GM12878 (cell line): ENCODE results near the gene ZBTB21. TPM values are rescaled to one million over a fixed set of nuclear protein-coding genes. Genes with fewer than 3 reads are reported as not detected.

ENCODE experiments used
- ATAC-seq: fragments of 200-7000 bp; cut with Tn5 transposase; 3 replicates; pipeline ENCODE4 v1.9.1; 2020; ENCODE audit warnings: mild to moderate bottlenecking, moderate library complexity
- BruUV-seq: library from RNA; stranded (reverse); fragments of 400-500 nt; replicated peaks from 2 replicates; lab custom pipeline; 2021; lab: Mats Ljungman, UMichigan
- CTCF ChIA-PET: fragments of 300-600 bp; sonication (Branson Sonifier 250); formaldehyde crosslinking; extraction: SDS; loops from one replicate; lab custom pipeline; 2021; ENCODE audit warnings: inconsistent platforms; lab: Yijun Ruan, JAX
- POLR2A ChIA-PET: fragments of 350-600 bp; formaldehyde crosslinking; extraction: SDS; loops from one replicate; lab custom pipeline; 2021; ENCODE audit warnings: inconsistent platforms; lab: Charles Lee
- RAD21 ChIA-PET: fragments of 300-600 bp; sonication (Branson Sonifier 250); formaldehyde crosslinking; loops from one replicate; lab custom pipeline; 2023; ENCODE audit warnings: antibody characterized with exemption; ENCODE audit not compliant: unreplicated experiment; lab: Charles Lee
- SMC1A ChIA-PET: fragments of 300-600 bp; sonication (Branson Sonifier 250); formaldehyde crosslinking; loops from one replicate; lab custom pipeline; 2023; ENCODE audit not compliant: unreplicated experiment, uncharacterized antibody; lab: Charles Lee
- DNase-seq: peaks from one replicate; pipeline ENCODE4 v3.0.0-alpha.2; 2011; ENCODE audit warnings: low read depth, low spot score
- FAIRE-seq: peaks from 3 replicates; lab custom pipeline; 2011; peaks lifted over from hg19 to GRCh38; lab: Jason Lieb, UNC
- H2AFZ ChIP-seq: 2 replicates; pipeline ENCODE4 v1.6.0; 2011; ENCODE audit warnings: low read depth, low read length, control low read depth; ENCODE audit not compliant: control insufficient read depth
- H3K27ac ChIP-seq: 2 replicates; pipeline ENCODE4 v1.5.1; 2011; ENCODE audit warnings: control low read depth; ENCODE audit not compliant: control insufficient read depth, insufficient read depth
- H3K27me3 ChIP-seq, 2 experiments: replicated peaks in 1 of 2; 2 replicates each; pipeline versions ENCODE4 v1.6.0 to v1.6.1; 2011; ENCODE audit warnings: low read length in 1 of 2; ENCODE audit not compliant: control insufficient read depth in 2 of 2, insufficient read depth in 2 of 2
- H3K36me3 ChIP-seq, 2 experiments: 2 replicates each; pipeline ENCODE4 v1.5.1; 2011; ENCODE audit warnings: low read length in 1 of 2; ENCODE audit not compliant: control insufficient read depth in 2 of 2, insufficient read depth in 2 of 2
- H3K4me1 ChIP-seq: 2 replicates; pipeline ENCODE4 v1.6.1; 2011; ENCODE audit warnings: mild to moderate bottlenecking, low read length, moderate library complexity, mixed read lengths; ENCODE audit not compliant: control insufficient read depth, insufficient read depth
- H3K4me2 ChIP-seq: 2 replicates; pipeline ENCODE4 v1.6.0; 2011; ENCODE audit warnings: control low read depth; ENCODE audit not compliant: control insufficient read depth, insufficient read depth
- H3K4me3 ChIP-seq: fragments of 200-600 bp; sonication (generic); 2 replicates; pipeline ENCODE4 v1.5.1; 2016
- H3K79me2 ChIP-seq: 2 replicates; pipeline ENCODE4 v1.6.0; 2011; ENCODE audit warnings: low read length; ENCODE audit not compliant: control insufficient read depth, insufficient read depth
- H3K9ac ChIP-seq: 2 replicates; pipeline ENCODE4 v1.8.0; 2011; ENCODE audit warnings: low read length, control low read depth, mixed read lengths; ENCODE audit not compliant: control insufficient read depth, insufficient read depth
- H3K9me3 ChIP-seq: replicated peaks from 3 replicates; pipeline ENCODE4 v1.5.1; 2011; ENCODE audit warnings: mild to moderate bottlenecking, low read length; ENCODE audit not compliant: control insufficient read depth, insufficient read depth
- H4K20me1 ChIP-seq: 2 replicates; pipeline ENCODE4 v1.6.0; 2011; ENCODE audit not compliant: control insufficient read depth, insufficient read depth
- BRCA1 ChIP-seq: IDR thresholded peaks from 2 replicates; pipeline ENCODE4 v1.6.1; 2011; ENCODE audit warnings: low read depth, low read length, improper control_type of control experiment
- CHD4 ChIP-seq: fragments of 200-600 bp; sonication (generic); IDR thresholded peaks from 2 replicates; pipeline ENCODE4 v1.6.1; 2016; ENCODE audit warnings: mild to moderate bottlenecking
- DPF2 ChIP-seq: fragments of 450-650 bp; IDR thresholded peaks from 2 replicates; pipeline ENCODE4 v1.6.1; 2017; ENCODE audit warnings: mild to moderate bottlenecking
- HDGF ChIP-seq: fragments of 450-650 bp; IDR thresholded peaks from 2 replicates; pipeline ENCODE4 v1.6.1; 2016; ENCODE audit warnings: antibody characterized with exemption
- JUNB ChIP-seq: IDR thresholded peaks from 2 replicates; pipeline ENCODE4 v1.6.1; 2016; ENCODE audit warnings: antibody characterized with exemption, mild to moderate bottlenecking
- JUND ChIP-seq: IDR thresholded peaks from 2 replicates; pipeline ENCODE4 v1.6.1; 2012; ENCODE audit warnings: low read depth, mild to moderate bottlenecking, low read length, improper control_type of control experiment, moderate library complexity
- NBN ChIP-seq: fragments of 450-650 bp; IDR thresholded peaks from 2 replicates; pipeline ENCODE4 v1.6.1; 2016
- PBX3 ChIP-seq: IDR thresholded peaks from 2 replicates; pipeline ENCODE4 v1.6.1; 2011; ENCODE audit warnings: mild to moderate bottlenecking, low read depth, low read length, moderate library complexity; ENCODE audit not compliant: insufficient replicate concordance
- SMAD5 ChIP-seq: IDR thresholded peaks from 2 replicates; pipeline ENCODE4 v1.6.1; 2016; ENCODE audit warnings: antibody characterized with exemption, low read depth
- SPI1 ChIP-seq: IDR thresholded peaks from 2 replicates; pipeline ENCODE4 v1.6.1; 2011; ENCODE audit warnings: low read depth, mild to moderate bottlenecking, low read length, moderate library complexity, borderline replicate concordance; ENCODE audit not compliant: insufficient read depth
- SUZ12 ChIP-seq: fragments of 200-600 bp; sonication (generic); IDR thresholded peaks from one replicate; pipeline ENCODE4 v1.6.1; 2018; ENCODE audit warnings: antibody characterized with exemption, mild to moderate bottlenecking; ENCODE audit not compliant: unreplicated experiment
- TARDBP ChIP-seq: IDR thresholded peaks from 2 replicates; pipeline ENCODE4 v1.6.1; 2016; ENCODE audit warnings: borderline replicate concordance
- ZBTB33 ChIP-seq: fragments of 450-650 bp; IDR thresholded peaks from 2 replicates; pipeline ENCODE4 v1.6.1; 2017; ENCODE audit warnings: mild to moderate bottlenecking
- WGBS: methylation state at CpG from one replicate; pipeline ENCODE4 v1.1.6; 2016; ENCODE audit warnings: low lambda C conversion rate; ENCODE audit not compliant: insufficient replicate concordance, insufficient coverage; ENCODE audit errors: missing lambda C conversion rate; 5-methylcytosine and 5-hydroxymethylcytosine counted together
- in situ Hi-C: fragments of 300-500 bp; cut with MboI; formaldehyde crosslinking; loops from 9 replicates; pipeline ENCODE4 v1.14.3; 2018; ENCODE audit warnings: mixed read lengths
- intact Hi-C: fragments of 100-400 bp; cut with micrococcal nuclease; formaldehyde crosslinking; loops from one replicate; pipeline ENCODE4 v1.14.2; 2022; ENCODE audit not compliant: unreplicated experiment
- polyA plus RNA-seq, 11 experiments: library from polyadenylated mRNA; depleted of rRNA in 4 of 11; unstranded in 6 of 11; stranded (reverse) in 5 of 11; fragments of >200 nt; fragmentation: Nextera tagmentation in 4 of 11; fragmentation: Illumina TruSeq in 1 of 11; extraction: Ambion mirVana in 4 of 11; extraction: Trizol in 1 of 11; gene quantifications; 1 replicate in 1 of 11; 2 replicates in 10 of 11; pipeline versions ENCODE4 v1.2.1 to v1.2.3, GENCODE V29; 2011 to 2016; ENCODE audit warnings: inconsistent platforms in 2 of 11, missing spikeins in 2 of 11, low read depth in 1 of 11
- total RNA-seq, 4 experiments: library from RNA; depleted of rRNA in 3 of 4; stranded (reverse); fragments of >200 nt in 3 of 4; fragmentation: Illumina TruSeq in 1 of 4; extraction: Trizol in 1 of 4; gene quantifications; 2 replicates each; pipeline versions ENCODE4 v1.2.1 to v1.2.3, GENCODE V29; 2013 to 2021
- TF ChIP-seq, protein P1 (sequence below): IDR thresholded peaks from 2 replicates; pipeline ENCODE4 v1.6.1; 2011; ENCODE audit warnings: borderline replicate concordance, low read depth, mild to moderate bottlenecking, moderate library complexity, mixed read lengths, low read length; ENCODE audit not compliant: insufficient read depth; ENCODE audit errors: extremely low read length
- TF ChIP-seq, protein P2 (sequence below): fragments of 450-650 bp; IDR thresholded peaks from 2 replicates; pipeline ENCODE4 v1.6.1; 2016; ENCODE audit warnings: mild to moderate bottlenecking

The ZBTB21 gene
- total and polyA plus RNA-seq, 10 of the 15 experiments (the other 5 are each of a cell fraction or from before 2014, with no cell fraction given) = 1.8 to 21.6 (median 10.6) TPM

- BruUV-seq = no TSS peak
- Histone ChIP-seq H2AFZ (no peak overlapping the region), H4K20me1 (no peaks in the 10 kb centered on the region), H3K4me3 (no peak overlapping the region), H3K4me1 (peaks cover 30% of the 10 kb centered on the region), H3K4me2 (no peak overlapping the region), H3K27ac (no peak overlapping the region), H3K36me3 (no peaks in the 10 kb centered on the region), H3K79me2 (peaks cover 6% of the 10 kb centered on the region), H3K9ac (no peak overlapping the region), H3K9me3 (no peaks in the 10 kb centered on the region), H3K27me3 (peaks cover 2% of the 10 kb centered on the region in 2 experiments; a peak in 2 of 4 replicates)
- TF ChIP-seq DPF2 (no peak), PBX3 (no peak), HDGF (no peak), TARDBP (no peak), ZBTB33 (no peak), SUZ12 (no peak), SPI1 (no peak), JUND (no peak), CHD4 (no peak), SMAD5 (no peak), NBN (no peak), JUNB (no peak), BRCA1 (no peak)
- TF ChIP-seq, protein P1, sequence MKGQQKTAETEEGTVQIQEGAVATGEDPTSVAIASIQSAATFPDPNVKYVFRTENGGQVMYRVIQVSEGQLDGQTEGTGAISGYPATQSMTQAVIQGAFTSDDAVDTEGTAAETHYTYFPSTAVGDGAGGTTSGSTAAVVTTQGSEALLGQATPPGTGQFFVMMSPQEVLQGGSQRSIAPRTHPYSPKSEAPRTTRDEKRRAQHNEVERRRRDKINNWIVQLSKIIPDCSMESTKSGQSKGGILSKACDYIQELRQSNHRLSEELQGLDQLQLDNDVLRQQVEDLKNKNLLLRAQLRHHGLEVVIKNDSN = no peak
- TF ChIP-seq, protein P2, sequence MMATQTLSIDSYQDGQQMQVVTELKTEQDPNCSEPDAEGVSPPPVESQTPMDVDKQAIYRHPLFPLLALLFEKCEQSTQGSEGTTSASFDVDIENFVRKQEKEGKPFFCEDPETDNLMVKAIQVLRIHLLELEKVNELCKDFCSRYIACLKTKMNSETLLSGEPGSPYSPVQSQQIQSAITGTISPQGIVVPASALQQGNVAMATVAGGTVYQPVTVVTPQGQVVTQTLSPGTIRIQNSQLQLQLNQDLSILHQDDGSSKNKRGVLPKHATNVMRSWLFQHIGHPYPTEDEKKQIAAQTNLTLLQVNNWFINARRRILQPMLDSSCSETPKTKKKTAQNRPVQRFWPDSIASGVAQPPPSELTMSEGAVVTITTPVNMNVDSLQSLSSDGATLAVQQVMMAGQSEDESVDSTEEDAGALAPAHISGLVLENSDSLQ = no peak
- no peak for ATAC-seq
- SMC1A ChIA-PET = interaction anchor here (0.6 to 1.0 kb wide), 2 partner anchors 31 to 47 kb away, joined by 3 read pairs; no protein-coding TSS in a partner anchor
- in situ Hi-C loops (no loop called here), intact Hi-C loops (no loop called here)
- CTCF ChIA-PET = interaction anchor here (1.1 to 1.2 kb wide), 2 partner anchors 30 to 45 kb away, joined by 3 to 4 read pairs; no protein-coding TSS in a partner anchor
- DNase-seq = no peak
- no peak for FAIRE-seq
- RAD21 ChIA-PET = interaction anchor here (0.9 to 1.5 kb wide), 4 partner anchors 30 to 187 kb away, joined by 3 to 4 read pairs (median 3); no protein-coding TSS in a partner anchor
- WGBS = 66% methylated on average over 24 of the region's 24 CpGs
- POLR2A ChIA-PET = no interaction called here
These were observed 52.0 kb downstream of the ZBTB21 start for GRCh38 chr21:41957991-41958766.
